Hepatocyte (in vitro differentiated cells): ENCODE data around the gene KRCC1.

Source experiments
- CTCF ChIP-seq: fragments of 200-600 bp; sonication (generic); IDR thresholded peaks from 2 replicates; pipeline ENCODE4 v1.5.1; 2016; ENCODE audit warnings: antibody characterized with exemption, mild to moderate bottlenecking; ENCODE audit not compliant: poor library complexity
- EZH2 ChIP-seq: fragments of 200-600 bp; sonication (generic); IDR thresholded peaks from 2 replicates; pipeline ENCODE4 v1.6.1; 2016; ENCODE audit warnings: antibody characterized with exemption, mild to moderate bottlenecking, borderline replicate concordance
- EZH2phosphoT487 ChIP-seq: fragments of 200-600 bp; sonication (generic); IDR thresholded peaks from one replicate; pipeline ENCODE4 v1.6.1; 2018; ENCODE audit warnings: antibody characterized with exemption, mild to moderate bottlenecking, low read depth, moderate library complexity; ENCODE audit not compliant: unreplicated experiment, severe bottlenecking

DNA sequence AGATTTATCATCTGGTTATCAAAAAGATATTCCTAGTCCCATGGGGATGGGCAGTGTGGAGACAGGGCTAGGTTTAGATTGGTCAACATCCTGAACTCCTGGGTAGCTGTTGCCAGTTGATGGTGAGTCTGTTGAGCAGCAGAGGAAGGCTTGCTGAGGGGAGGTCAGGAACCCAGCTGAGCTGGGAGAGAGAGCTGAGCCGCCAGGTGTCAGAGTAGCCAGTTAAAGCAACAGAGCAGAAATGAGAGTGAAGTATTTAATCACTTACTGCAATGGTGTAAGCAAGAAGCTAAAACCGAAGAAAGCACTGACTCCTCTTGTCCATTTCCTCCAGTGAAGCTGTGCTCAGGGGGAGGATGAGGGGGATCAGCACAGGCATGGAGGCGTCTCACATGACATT is 41.6 kb upstream of the KRCC1 start:
- TF ChIP-seq EZH2phosphoT487 (no peak), CTCF (no peak), EZH2 (no peak)
